Fibroblast of lung (primary cell): ENCODE measurements around the gene ARID3A. TPM values are rescaled to one million over a fixed set of nuclear protein-coding genes. Genes with fewer than 3 reads are reported as not detected.

Source experiments
- DNase-seq, 2 donors: peaks; one replicate each; pipeline versions ENCODE4 v3.0.0 to v3.0.0-alpha.2; 2010; ENCODE audit warnings: low read depth in 2 of 2
- H2AFZ ChIP-seq: 2 replicates; pipeline ENCODE4 v1.5.1; 2012; ENCODE audit warnings: low read length, control low read depth, inconsistent platforms
- H3K27ac ChIP-seq: 2 replicates; pipeline ENCODE4 v1.5.1; 2011; ENCODE audit warnings: low read length, control low read depth; ENCODE audit not compliant: insufficient read depth
- H3K27me3 ChIP-seq: 2 replicates; pipeline ENCODE4 v1.5.1; 2011; ENCODE audit warnings: mild to moderate bottlenecking, low read length; ENCODE audit not compliant: control insufficient read depth, insufficient read depth
- H3K36me3 ChIP-seq: 2 replicates; pipeline ENCODE4 v1.5.1; 2011; ENCODE audit warnings: low read length; ENCODE audit not compliant: control insufficient read depth, insufficient read depth
- H3K4me1 ChIP-seq: 2 replicates; pipeline ENCODE4 v1.5.1; 2011; ENCODE audit warnings: low read length; ENCODE audit not compliant: control insufficient read depth, insufficient read depth; ENCODE audit errors: extremely low read depth
- H3K4me2 ChIP-seq: 2 replicates; pipeline ENCODE4 v1.5.1; 2011; ENCODE audit warnings: low read length, control low read depth; ENCODE audit not compliant: insufficient read depth; ENCODE audit errors: extremely low read depth
- H3K4me3 ChIP-seq, 4 experiments: fragments of 200-600 bp in 1 of 4; sonication (generic) in 1 of 4; replicated peaks in 1 of 4; 2 replicates each; pipeline ENCODE4 v1.5.1; 2011 to 2016; ENCODE audit warnings: low read length in 4 of 4, low read depth in 3 of 4, mild to moderate bottlenecking in 3 of 4, control low read depth in 2 of 4, inconsistent platforms in 1 of 4, mixed read lengths in 1 of 4; ENCODE audit not compliant: insufficient read depth in 1 of 4; ENCODE audit errors: control extremely low read depth in 1 of 4
- H3K79me2 ChIP-seq: 2 replicates; pipeline ENCODE4 v1.5.1; 2012; ENCODE audit warnings: mild to moderate bottlenecking, low read length, inconsistent platforms; ENCODE audit not compliant: control insufficient read depth, insufficient read depth
- H3K9ac ChIP-seq: 2 replicates; pipeline ENCODE4 v1.5.1; 2011; ENCODE audit warnings: mild to moderate bottlenecking, low read length, control low read depth; ENCODE audit not compliant: insufficient read depth
- H3K9me3 ChIP-seq: 2 replicates; pipeline ENCODE4 v1.5.1; 2012; ENCODE audit warnings: low read depth, low read length; ENCODE audit not compliant: control insufficient read depth, insufficient read depth
- H4K20me1 ChIP-seq: 2 replicates; pipeline ENCODE4 v1.5.1; 2011; ENCODE audit warnings: low read length; ENCODE audit not compliant: control insufficient read depth, insufficient read depth; ENCODE audit errors: extremely low read depth
- EZH2 ChIP-seq: IDR thresholded peaks from 2 replicates; pipeline ENCODE4 v1.5.1; 2012; ENCODE audit warnings: low read length, control low read depth, mild to moderate bottlenecking; ENCODE audit errors: missing control alignments
- polyA plus RNA-seq, 2 donors: library from polyadenylated mRNA; depleted of rRNA in 1 of 2; stranded (reverse) in 1 of 2; unstranded in 1 of 2; fragments of >200 nt; gene quantifications; 2 replicates each; pipeline ENCODE4 v1.2.1, GENCODE V29; 2011 to 2012; ENCODE audit warnings: missing spikeins in 1 of 2
- total RNA-seq: library from RNA; depleted of rRNA; stranded (reverse); fragments of >200 nt; gene quantifications from 2 replicates; pipeline ENCODE4 v1.2.1, GENCODE V29; 2014
- TF ChIP-seq, protein P1 (sequence below), 2 donors: IDR thresholded peaks in 1 of 2; conservative IDR thresholded peaks in 1 of 2; 1 replicate in 1 of 2; 2 replicates in 1 of 2; pipeline ENCODE4 v1.5.1; 2011 to 2012; ENCODE audit warnings: low read length in 2 of 2, control low read depth in 1 of 2, inconsistent platforms in 1 of 2, low read depth in 1 of 2, mild to moderate bottlenecking in 1 of 2

The ARID3A gene
- total and polyA plus RNA-seq, 2 donors (not counting 1 experiment from before 2014, with no cell fraction given) = 6.4 to 14.9 TPM

DNA sequence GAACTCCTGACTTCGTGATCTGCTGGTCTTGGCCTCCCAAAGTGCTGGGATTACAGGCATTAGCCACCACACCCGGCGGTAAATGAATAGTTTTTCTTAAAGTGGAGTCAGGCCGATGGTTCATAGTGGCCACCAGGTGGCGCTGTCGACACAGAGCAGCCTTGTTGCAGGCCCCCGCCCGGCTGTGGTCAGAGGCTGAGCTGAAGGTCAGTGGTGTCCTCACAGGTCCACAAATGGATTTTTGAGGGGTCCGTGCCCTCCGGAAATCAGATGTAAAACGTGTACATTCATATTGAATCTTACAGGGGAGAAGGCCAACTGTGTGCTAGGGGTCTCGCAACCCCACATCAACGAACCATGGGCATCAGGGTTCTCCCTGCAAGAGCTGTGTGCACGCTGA is 44.9 kb downstream of the ARID3A start:
- H3K9me3 ChIP-seq = peaks cover 2% of the 10 kb centered on the region
- H4K20me1 ChIP-seq = no peaks in the 10 kb centered on the region
- no peak overlapping the region for H3K27ac ChIP-seq
- no peak overlapping the region for H3K4me3 ChIP-seq
- peaks cover 14% of the 10 kb centered on the region for H3K36me3 ChIP-seq
- H3K79me2 ChIP-seq = no peaks in the 10 kb centered on the region
- H2AFZ ChIP-seq = no peak overlapping the region
- H3K9ac ChIP-seq = no peak overlapping the region
- H3K27me3 ChIP-seq = no peaks in the 10 kb centered on the region
- peak in 1 of 2 donors; percentile 27 for DNase-seq
- TF ChIP-seq EZH2 = no peak
- TF ChIP-seq, protein P1, sequence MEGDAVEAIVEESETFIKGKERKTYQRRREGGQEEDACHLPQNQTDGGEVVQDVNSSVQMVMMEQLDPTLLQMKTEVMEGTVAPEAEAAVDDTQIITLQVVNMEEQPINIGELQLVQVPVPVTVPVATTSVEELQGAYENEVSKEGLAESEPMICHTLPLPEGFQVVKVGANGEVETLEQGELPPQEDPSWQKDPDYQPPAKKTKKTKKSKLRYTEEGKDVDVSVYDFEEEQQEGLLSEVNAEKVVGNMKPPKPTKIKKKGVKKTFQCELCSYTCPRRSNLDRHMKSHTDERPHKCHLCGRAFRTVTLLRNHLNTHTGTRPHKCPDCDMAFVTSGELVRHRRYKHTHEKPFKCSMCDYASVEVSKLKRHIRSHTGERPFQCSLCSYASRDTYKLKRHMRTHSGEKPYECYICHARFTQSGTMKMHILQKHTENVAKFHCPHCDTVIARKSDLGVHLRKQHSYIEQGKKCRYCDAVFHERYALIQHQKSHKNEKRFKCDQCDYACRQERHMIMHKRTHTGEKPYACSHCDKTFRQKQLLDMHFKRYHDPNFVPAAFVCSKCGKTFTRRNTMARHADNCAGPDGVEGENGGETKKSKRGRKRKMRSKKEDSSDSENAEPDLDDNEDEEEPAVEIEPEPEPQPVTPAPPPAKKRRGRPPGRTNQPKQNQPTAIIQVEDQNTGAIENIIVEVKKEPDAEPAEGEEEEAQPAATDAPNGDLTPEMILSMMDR (conservative IDR thresholded peaks at IDR 0.05 in 1 of 2, IDR thresholded peaks at IDR 0.05 in 1 of 2; ENCODE audit: low read depth in 1 of 2, low read length in 2 of 2) = peak; percentile 53 to 58
- H3K4me1 ChIP-seq = no peaks in the 10 kb centered on the region
- H3K4me2 ChIP-seq = no peak overlapping the region

DNA sequence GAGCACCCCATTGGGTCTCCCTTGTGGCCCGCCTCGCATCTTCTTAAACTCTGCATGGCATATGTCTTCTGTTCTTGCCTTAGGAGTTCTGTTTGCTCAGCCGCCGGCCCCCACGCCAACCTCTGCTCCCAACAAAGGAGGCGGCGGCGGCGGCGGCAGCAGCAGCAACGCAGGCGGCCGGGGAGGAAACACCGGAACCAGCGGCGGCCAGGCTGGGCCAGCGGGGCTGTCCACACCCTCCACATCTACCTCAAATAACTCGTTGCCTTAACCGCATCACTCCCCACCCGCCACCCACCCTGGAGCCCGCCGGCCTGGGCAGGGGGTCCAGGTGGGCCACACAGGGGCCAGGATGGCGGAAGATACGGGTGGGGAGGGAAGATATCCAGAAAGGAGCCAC is 46.0 kb downstream of the ARID3A start:
- no peak overlapping the region for H3K9ac ChIP-seq
- H3K4me2 ChIP-seq = no peak overlapping the region
- no peak for TF ChIP-seq EZH2
- TF ChIP-seq, protein P1 (conservative IDR thresholded peaks at IDR 0.05 in 1 of 2, IDR thresholded peaks at IDR 0.05 in 1 of 2; ENCODE audit: low read depth in 1 of 2, low read length in 2 of 2) = no peak
- no peak overlapping the region for H3K4me3 ChIP-seq
- no peak for DNase-seq
- H3K9me3 ChIP-seq = peaks cover 2% of the 10 kb centered on the region
- H3K79me2 ChIP-seq = no peaks in the 10 kb centered on the region
- no peak overlapping the region for H3K27ac ChIP-seq
- H4K20me1 ChIP-seq = no peaks in the 10 kb centered on the region
- no peak overlapping the region for H2AFZ ChIP-seq
- H3K4me1 ChIP-seq = no peaks in the 10 kb centered on the region
- peaks cover 10% of the 10 kb centered on the region for H3K36me3 ChIP-seq
- H3K27me3 ChIP-seq = no peaks in the 10 kb centered on the region

DNA sequence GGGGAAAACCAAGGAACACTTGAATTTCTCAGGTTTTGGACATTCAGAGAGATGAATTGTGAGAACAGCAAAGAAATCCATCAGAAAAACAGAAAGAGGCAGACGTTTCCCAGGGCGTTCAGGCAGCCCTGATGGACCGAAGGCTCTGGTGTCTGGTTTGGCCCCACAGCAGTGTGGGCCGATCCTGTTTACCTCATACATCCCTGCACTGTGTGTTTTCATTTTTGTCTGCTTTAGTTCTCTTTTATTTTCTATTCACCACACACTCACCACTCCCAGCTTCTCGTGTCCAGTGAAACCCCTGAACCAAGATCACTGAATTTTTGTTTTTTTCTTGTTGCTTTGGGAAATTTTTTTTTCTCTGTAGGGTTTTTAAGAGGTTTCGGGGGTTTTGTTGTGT is 46.4 kb downstream of the ARID3A start:
- H3K79me2 ChIP-seq = no peaks in the 10 kb centered on the region
- TF ChIP-seq, protein P1 (conservative IDR thresholded peaks at IDR 0.05 in 1 of 2, IDR thresholded peaks at IDR 0.05 in 1 of 2; ENCODE audit: low read depth in 1 of 2, low read length in 2 of 2) = no peak
- TF ChIP-seq EZH2 = no peak
- no peaks in the 10 kb centered on the region for H3K27me3 ChIP-seq
- no peak for DNase-seq
- peaks cover 2% of the 10 kb centered on the region for H3K9me3 ChIP-seq
- H3K36me3 ChIP-seq = peaks cover 10% of the 10 kb centered on the region
- H3K4me2 ChIP-seq = no peak overlapping the region
- H4K20me1 ChIP-seq = no peaks in the 10 kb centered on the region
- H2AFZ ChIP-seq = no peak overlapping the region
- H3K27ac ChIP-seq = no peak overlapping the region
- H3K4me3 ChIP-seq = no peak overlapping the region
- no peaks in the 10 kb centered on the region for H3K4me1 ChIP-seq
- no peak overlapping the region for H3K9ac ChIP-seq
